RWPE1 (cell line): ENCODE measurements around the gene AURKAIP1.

Experiments
- CTCF ChIA-PET: fragments of 350-600 bp; sonication (Branson Sonifier 250); formaldehyde crosslinking; extraction: SDS; loops from one replicate; lab custom pipeline; 2021; lab: Yijun Ruan, JAX
- POLR2A ChIA-PET: fragments of 400-600 bp; formaldehyde crosslinking; extraction: SDS; loops from one replicate; lab custom pipeline; 2020; ENCODE audit warnings: antibody characterized with exemption; ENCODE audit not compliant: low non-redundant PET; lab: Yijun Ruan, JAX
- DNase-seq: peaks from one replicate; pipeline ENCODE4 v3.0.0; 2012; ENCODE audit warnings: low spot score
- H3K27ac ChIP-seq: fragments of 450-650 bp; 2 replicates; pipeline ENCODE4 v1.5.1; 2017
- CTCF ChIP-seq: fragments of 450-650 bp; conservative IDR thresholded peaks from 2 replicates; pipeline ENCODE4 v1.5.1; 2017; ENCODE audit warnings: low read depth, mild to moderate bottlenecking

Gene AURKAIP1

GRCh38 chr1:1326075-1326605 is 48.9 kb downstream of the AURKAIP1 start:
- no peak for DNase-seq
- peak overlapping the region; percentile 89 for H3K27ac ChIP-seq
- ChIA-PET CTCF (interaction anchor here (0.5 to 1.5 kb wide), 4 partner anchors 17 to 387 kb away, joined by 3 to 4 read pairs (median 3); no protein-coding TSS in a partner anchor), POLR2A (interaction anchor here (1.0 kb wide), 1 partner anchor 44 kb away, joined by 4 read pairs; no protein-coding TSS in a partner anchor)
- no peak for TF ChIP-seq CTCF

GRCh38 chr1:1325288-1326074 is 49.5 kb downstream of the AURKAIP1 start:
- CTCF ChIA-PET = interaction anchor here (0.5 to 1.5 kb wide), 3 partner anchors 19 to 386 kb away, joined by 3 read pairs; no protein-coding TSS in a partner anchor
- TF ChIP-seq CTCF = no peak

DNA sequence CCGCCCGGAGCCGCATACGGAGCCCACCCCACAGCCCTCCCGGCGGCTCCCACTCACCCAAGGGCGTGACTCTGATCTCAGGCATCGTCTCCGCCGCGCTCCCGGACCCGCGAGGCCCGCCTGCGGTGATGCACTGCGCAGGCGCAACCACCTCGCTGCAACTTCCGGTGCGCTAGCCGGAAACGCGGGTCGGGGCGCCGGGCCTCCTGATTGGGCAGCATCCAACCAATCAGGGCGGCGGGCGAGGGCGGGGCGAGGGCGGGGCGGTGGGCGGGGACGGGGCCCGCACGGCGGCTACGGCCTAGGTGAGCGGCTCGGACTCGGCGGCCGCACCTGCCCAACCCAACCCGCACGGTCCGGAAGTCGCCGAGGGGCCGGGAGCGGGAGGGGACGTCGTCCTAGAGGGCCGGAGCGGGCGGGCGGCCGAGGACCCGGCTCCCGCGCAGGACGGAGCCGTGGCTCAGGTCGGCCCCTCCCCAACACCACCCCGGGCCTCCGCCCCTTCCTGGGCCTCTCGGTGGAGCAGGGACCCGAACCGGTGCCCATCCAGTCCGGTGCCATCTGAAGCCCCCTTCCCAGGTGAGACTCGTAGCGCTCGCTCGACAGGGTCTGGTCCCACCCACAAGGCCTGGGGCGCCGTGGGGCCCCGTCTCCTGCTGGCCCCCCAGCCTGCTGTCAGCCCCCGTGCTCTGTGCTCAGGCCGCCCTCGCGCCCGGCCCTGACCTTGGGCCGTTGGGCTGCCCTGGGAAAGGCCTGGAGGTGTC is 50.3 kb downstream of the AURKAIP1 start, which contains the start of the genes CPTP and INTS11:
Gene CPTP (plus strand): TSS at position 279 of the 764 bp plus-strand sequence. CDS start 2,109 bp downstream, outside the sequence.
Gene INTS11 (minus strand): TSS at position 137 of the 764 bp plus-strand sequence. CDS start 52 bp downstream, at position 85.
- ChIA-PET POLR2A (no interaction called here), CTCF (no interaction called here)
- TF ChIP-seq CTCF = no peak
- DNase-seq = peak; percentile 95
- H3K27ac ChIP-seq = peak within 1 kb of the TSS; percentile 89

More at GRCh38 chr1:1325288-1326074, 49.5 kb downstream of the AURKAIP1 start:
- no peak for DNase-seq
- POLR2A ChIA-PET = interaction anchor here (1.0 kb wide), 1 partner anchor 43 kb away, joined by 4 read pairs; no protein-coding TSS in a partner anchor
- peak overlapping the region; percentile 89 for H3K27ac ChIP-seq

DNA sequence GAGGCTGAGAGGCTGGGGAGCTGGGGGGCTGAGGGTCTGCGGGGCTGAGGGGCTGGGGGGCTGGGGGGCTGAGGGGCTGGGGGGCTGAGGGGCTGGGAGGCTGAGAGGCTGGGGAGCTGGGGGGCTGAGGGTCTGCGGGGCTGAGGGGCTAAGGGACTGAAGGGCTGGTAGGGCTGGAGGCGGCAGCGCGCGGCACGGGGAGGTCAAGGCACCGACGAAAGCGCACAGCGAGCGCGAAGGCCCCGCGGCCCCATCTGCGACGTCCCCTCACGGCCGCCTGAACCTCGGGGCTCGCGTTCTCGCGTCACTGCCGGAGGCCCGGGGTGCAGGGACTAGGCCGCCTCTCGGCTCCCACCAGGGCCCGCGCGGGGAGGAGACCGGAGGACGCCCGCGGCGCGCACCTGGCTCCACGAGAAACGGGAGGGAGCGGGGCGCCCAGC is 50.9 kb downstream of the AURKAIP1 start:
- peak overlapping the region; percentile 89 for H3K27ac ChIP-seq
- ChIA-PET POLR2A (no interaction called here), CTCF (interaction anchor here (0.6 kb wide), 1 partner anchor 11 kb away, joined by 3 read pairs; no protein-coding TSS in a partner anchor)

More for the DNA sequence above, 50.9 kb downstream of the AURKAIP1 start:
- DNase-seq = no peak
- TF ChIP-seq CTCF = no peak
